ENCODE data around the gene ALG8. TPM values are rescaled to one million over a fixed set of nuclear protein-coding genes. Genes with fewer than 3 reads are reported as not detected.
"Not testable (repeated sequence)": the region's sequence is repeated elsewhere in the genome, so short reads cannot be mapped to it uniquely, and the experiment has no call there.

Gene ALG8
- total and polyA plus RNA-seq, 4 experiments from 2014 or later = 27.6 to 66.9 (median 39.4) TPM

GRCh38 chr11:78061921-78062311, 77.5 kb downstream of the ALG8 start:
- H3K27ac Mint-ChIP-seq = peak overlapping the region in 1 of 7 donors; percentile 4
- Histone ChIP-seq H3K27me3 (ENCODE audit: insufficient read depth, low read length) (no peaks in the 10 kb centered on the region), H3K9me3 (ENCODE audit: control insufficient read depth in 1 of 2, low read length in 2 of 2) (no peaks in the 10 kb centered on the region), H3K36me3 (ENCODE audit: insufficient read depth, low read length) (no peaks in the 10 kb centered on the region), H3K4me3 (ENCODE audit: low read length in 2 of 2) (no peak overlapping the region), H3K4me1 (ENCODE audit: insufficient read depth, low read length) (no peaks in the 10 kb centered on the region), H3K27ac (ENCODE audit: low read depth, low read length) (no peak overlapping the region)
- ChIA-PET CTCF (ENCODE audit: partially characterized antibody) (interaction anchor here (3.6 kb wide), 1 partner anchor 16 kb away, joined by 16 read pairs; no protein-coding TSS in a partner anchor), POLR2A (ENCODE audit: partially characterized antibody) (no interaction called here)
- peaks cover 0 to 1% (median 0%) of the 10 kb centered on the region in 4 donors for H3K4me1 Mint-ChIP-seq
- H3K36me3 Mint-ChIP-seq = peaks cover 3 to 7% of the 10 kb centered on the region in 2 donors
- DNase-seq = no peak
- no peaks in the 10 kb centered on the region for H3K27me3 Mint-ChIP-seq
- no peaks in the 10 kb centered on the region for H3K9me3 Mint-ChIP-seq
- H3K4me3 Mint-ChIP-seq = no peak overlapping the region
- intact Hi-C loops (cut with micrococcal nuclease) = no loop called here

GRCh38 chr11:78061088-78061920, 78.1 kb downstream of the ALG8 start:
- Histone ChIP-seq H3K27ac (ENCODE audit: low read depth, low read length) (no peak overlapping the region), H3K9me3 (ENCODE audit: control insufficient read depth in 1 of 2, low read length in 2 of 2) (no peaks in the 10 kb centered on the region), H3K4me3 (ENCODE audit: low read length in 2 of 2) (no peak overlapping the region), H3K4me1 (ENCODE audit: insufficient read depth, low read length) (no peaks in the 10 kb centered on the region), H3K36me3 (ENCODE audit: insufficient read depth, low read length) (no peaks in the 10 kb centered on the region), H3K27me3 (ENCODE audit: insufficient read depth, low read length) (no peaks in the 10 kb centered on the region)
- ChIA-PET POLR2A (ENCODE audit: partially characterized antibody) (no interaction called here), CTCF (ENCODE audit: partially characterized antibody) (interaction anchor here (1.0 to 3.6 kb wide), 2 partner anchors 10 to 15 kb away, joined by 3 to 16 read pairs; no protein-coding TSS in a partner anchor)
- no peak overlapping the region for H3K4me3 Mint-ChIP-seq
- H3K36me3 Mint-ChIP-seq = peaks cover 1 to 7% of the 10 kb centered on the region in 2 donors
- peaks cover 0 to 1% (median 0%) of the 10 kb centered on the region in 4 donors for H3K4me1 Mint-ChIP-seq
- no peaks in the 10 kb centered on the region for H3K9me3 Mint-ChIP-seq
- DNase-seq = no peak
- intact Hi-C loops (cut with micrococcal nuclease) = no loop called here
- no peaks in the 10 kb centered on the region for H3K27me3 Mint-ChIP-seq
- no peak overlapping the region for H3K27ac Mint-ChIP-seq

GRCh38 chr11:78060533-78060932, 78.9 kb downstream of the ALG8 start:
- H3K36me3 Mint-ChIP-seq = peaks cover 1 to 7% of the 10 kb centered on the region in 2 donors
- DNase-seq = no peak
- H3K27ac Mint-ChIP-seq = no peak overlapping the region
- Histone ChIP-seq H3K36me3 (ENCODE audit: insufficient read depth, low read length) (no peaks in the 10 kb centered on the region), H3K27me3 (ENCODE audit: insufficient read depth, low read length) (no peaks in the 10 kb centered on the region), H3K4me1 (ENCODE audit: insufficient read depth, low read length) (no peaks in the 10 kb centered on the region), H3K4me3 (ENCODE audit: low read length in 2 of 2) (no peak overlapping the region), H3K27ac (ENCODE audit: low read depth, low read length) (no peak overlapping the region), H3K9me3 (ENCODE audit: control insufficient read depth in 1 of 2, low read length in 2 of 2) (no peaks in the 10 kb centered on the region)
- peaks cover 0 to 1% (median 0%) of the 10 kb centered on the region in 4 donors for H3K4me1 Mint-ChIP-seq
- CTCF ChIA-PET (ENCODE audit: partially characterized antibody) = interaction anchor here (1.0 to 3.6 kb wide), 2 partner anchors 10 to 14 kb away, joined by 3 to 16 read pairs; no protein-coding TSS in a partner anchor
- no peaks in the 10 kb centered on the region for H3K27me3 Mint-ChIP-seq
- intact Hi-C loops (cut with micrococcal nuclease) = no loop called here
- H3K4me3 Mint-ChIP-seq = no peak overlapping the region
- POLR2A ChIA-PET (ENCODE audit: partially characterized antibody) = no interaction called here
- no peaks in the 10 kb centered on the region for H3K9me3 Mint-ChIP-seq

GRCh38 chr11:78059749-78060328, 79.6 kb downstream of the ALG8 start:
- POLR2A ChIA-PET (ENCODE audit: partially characterized antibody); H3K4me3 ChIP-seq (ENCODE audit: low read length in 2 of 2); DNase-seq; H3K4me1 ChIP-seq (ENCODE audit: insufficient read depth, low read length); H3K27ac Mint-ChIP-seq; H3K27me3 ChIP-seq (ENCODE audit: insufficient read depth, low read length); H3K4me3 Mint-ChIP-seq; H3K9me3 ChIP-seq (ENCODE audit: control insufficient read depth in 1 of 2, low read length in 2 of 2); H3K27me3 Mint-ChIP-seq; intact Hi-C loops (cut with micrococcal nuclease); H3K9me3 Mint-ChIP-seq; H3K4me1 Mint-ChIP-seq; H3K27ac ChIP-seq (ENCODE audit: low read depth, low read length); CTCF ChIA-PET (ENCODE audit: partially characterized antibody); H3K36me3 Mint-ChIP-seq; H3K36me3 ChIP-seq (ENCODE audit: insufficient read depth, low read length): not testable (repeated sequence)

GRCh38 chr11:78057462-78058055, 81.9 kb downstream of the ALG8 start:
- Mint-ChIP-seq H3K9me3 (no peaks in the 10 kb centered on the region), H3K27me3 (no peaks in the 10 kb centered on the region), H3K4me3 (no peak overlapping the region), H3K27ac (peak overlapping the region in 1 of 7 donors; percentile 25), H3K36me3 (no peaks in the 10 kb centered on the region), H3K4me1 (no peaks in the 10 kb centered on the region)
- Histone ChIP-seq H3K4me3 (ENCODE audit: low read length in 2 of 2) (no peak overlapping the region), H3K9me3 (ENCODE audit: control insufficient read depth in 1 of 2, low read length in 2 of 2) (no peaks in the 10 kb centered on the region), H3K36me3 (ENCODE audit: insufficient read depth, low read length) (no peaks in the 10 kb centered on the region), H3K4me1 (ENCODE audit: insufficient read depth, low read length) (no peaks in the 10 kb centered on the region), H3K27me3 (ENCODE audit: insufficient read depth, low read length) (no peaks in the 10 kb centered on the region), H3K27ac (ENCODE audit: low read depth, low read length) (no peak overlapping the region)
- ChIA-PET POLR2A (ENCODE audit: partially characterized antibody) (no interaction called here), CTCF (ENCODE audit: partially characterized antibody) (no interaction called here)
- DNase-seq = no peak
- intact Hi-C loops (cut with micrococcal nuclease) = no loop called here

GRCh38 chr11:78056093-78056492, 83.3 kb downstream of the ALG8 start:
- Mint-ChIP-seq H3K27me3 (no peaks in the 10 kb centered on the region), H3K4me1 (no peaks in the 10 kb centered on the region), H3K27ac (peak overlapping the region in 1 of 7 donors; percentile 5), H3K4me3 (no peak overlapping the region), H3K9me3 (no peaks in the 10 kb centered on the region), H3K36me3 (no peaks in the 10 kb centered on the region)
- ChIA-PET POLR2A (ENCODE audit: partially characterized antibody) (no interaction called here), CTCF (ENCODE audit: partially characterized antibody) (interaction anchor here (2.7 kb wide), 1 partner anchor 9 kb away, joined by 10 read pairs; no protein-coding TSS in a partner anchor)
- intact Hi-C loops (cut with micrococcal nuclease) = no loop called here
- Histone ChIP-seq H3K4me1 (ENCODE audit: insufficient read depth, low read length) (no peaks in the 10 kb centered on the region), H3K27ac (ENCODE audit: low read depth, low read length) (no peak overlapping the region), H3K27me3 (ENCODE audit: insufficient read depth, low read length) (no peaks in the 10 kb centered on the region), H3K36me3 (ENCODE audit: insufficient read depth, low read length) (no peaks in the 10 kb centered on the region), H3K9me3 (ENCODE audit: control insufficient read depth in 1 of 2, low read length in 2 of 2) (no peaks in the 10 kb centered on the region), H3K4me3 (ENCODE audit: low read length in 2 of 2) (no peak overlapping the region)
- no peak for DNase-seq

- Mint-ChIP-seq H3K27ac (peak overlapping the region in 1 of 7 donors; percentile 2), H3K27me3 (no peaks in the 10 kb centered on the region), H3K4me3 (no peak overlapping the region), H3K9me3 (no peaks in the 10 kb centered on the region), H3K36me3 (no peaks in the 10 kb centered on the region), H3K4me1 (no peaks in the 10 kb centered on the region)
- H3K4me1 ChIP-seq (ENCODE audit: insufficient read depth, low read length) = no peaks in the 10 kb centered on the region
- ChIA-PET POLR2A (ENCODE audit: partially characterized antibody) (no interaction called here), CTCF (ENCODE audit: partially characterized antibody) (interaction anchor here (1.0 to 2.7 kb wide), 2 partner anchors 8 to 55 kb away, joined by 3 to 10 read pairs; no protein-coding TSS in a partner anchor)
- no peak overlapping the region for H3K27ac ChIP-seq (ENCODE audit: low read depth, low read length)
- H3K36me3 ChIP-seq (ENCODE audit: insufficient read depth, low read length) = no peaks in the 10 kb centered on the region
- DNase-seq = no peak
- intact Hi-C loops (cut with micrococcal nuclease) = no loop called here
- no peak overlapping the region for H3K4me3 ChIP-seq (ENCODE audit: low read length in 2 of 2)
- no peaks in the 10 kb centered on the region for H3K27me3 ChIP-seq (ENCODE audit: insufficient read depth, low read length)
- H3K9me3 ChIP-seq (ENCODE audit: control insufficient read depth in 1 of 2, low read length in 2 of 2) = no peaks in the 10 kb centered on the region
Measured at GRCh38 chr11:78054971-78055370, 84.5 kb downstream of the ALG8 start.

Measured in CD4-positive, alpha-beta memory T cell (primary cell).